Common myeloid progenitor, CD34-positive (primary cell): ENCODE results near the gene MECP2.
"Not testable (repeated sequence)": the region's sequence is repeated elsewhere in the genome, so short reads cannot be mapped to it uniquely, and the experiment has no call there.

Experiments
- CTCF ChIA-PET: fragments of 350-600 bp; sonication (Branson Sonifier 250); formaldehyde crosslinking; loops from one replicate; lab custom pipeline; 2021; ENCODE audit warnings: antibody characterized with exemption; lab: Charles Lee
- POLR2A ChIA-PET: fragments of 350-600 bp; sonication (Branson Sonifier 250); formaldehyde crosslinking; loops from one replicate; lab custom pipeline; 2021; ENCODE audit warnings: antibody characterized with exemption; lab: Charles Lee
- DNase-seq, 3 donors: peaks; one replicate each; pipeline versions ENCODE4 v3.0.0 to v3.0.0-alpha.2; 2013
- H3K27ac ChIP-seq, 2 experiments: 1 replicate in 1 of 2; 2 replicates in 1 of 2; pipeline ENCODE4 v1.7.0; 2013; ENCODE audit warnings: inconsistent platforms in 2 of 2, low read length in 2 of 2, mild to moderate bottlenecking in 2 of 2, low read depth in 1 of 2, moderate library complexity in 1 of 2; ENCODE audit not compliant: severe bottlenecking in 2 of 2, insufficient read depth in 1 of 2, poor library complexity in 1 of 2
- H3K27me3 ChIP-seq, 5 experiments: replicated peaks in 2 of 5; 1 replicate in 3 of 5; 2 replicates in 2 of 5; pipeline versions ENCODE4 v1.6.1 to v1.7.0; 2013; ENCODE audit warnings: low read length in 4 of 5, mild to moderate bottlenecking in 2 of 5, moderate library complexity in 2 of 5, inconsistent platforms in 1 of 5; ENCODE audit not compliant: insufficient read depth in 5 of 5, control insufficient read depth in 4 of 5
- H3K36me3 ChIP-seq, 4 experiments: 1 replicate in 2 of 4; 2 replicates in 2 of 4; pipeline versions ENCODE4 v1.6.1 to v1.7.0; 2013; ENCODE audit warnings: low read length in 3 of 4, control low read depth in 1 of 4, mild to moderate bottlenecking in 1 of 4; ENCODE audit not compliant: control insufficient read depth in 4 of 4, insufficient read depth in 4 of 4
- H3K4me1 ChIP-seq, 4 experiments: 1 replicate in 3 of 4; 2 replicates in 1 of 4; pipeline versions ENCODE4 v1.6.1 to v1.7.1; 2013; ENCODE audit warnings: low read length in 3 of 4, mild to moderate bottlenecking in 3 of 4, control low read depth in 1 of 4, inconsistent platforms in 1 of 4, moderate library complexity in 1 of 4; ENCODE audit not compliant: control insufficient read depth in 4 of 4, insufficient read depth in 4 of 4; ENCODE audit errors: control extremely low read depth in 1 of 4
- H3K4me3 ChIP-seq, 7 experiments: 1 replicate in 4 of 7; 2 replicates in 3 of 7; pipeline versions ENCODE4 v1.5.1 to v1.7.0; 2013; ENCODE audit warnings: mild to moderate bottlenecking in 7 of 7, low read length in 6 of 7, moderate library complexity in 6 of 7, inconsistent platforms in 2 of 7, low read depth in 2 of 7, control low read depth in 1 of 7; ENCODE audit not compliant: insufficient read depth in 4 of 7, control insufficient read depth in 1 of 7; ENCODE audit errors: extremely low read depth in 1 of 7
- H3K9me3 ChIP-seq, 5 experiments: 1 replicate in 4 of 5; 2 replicates in 1 of 5; pipeline versions ENCODE4 v1.6.1 to v1.7.1; 2013; ENCODE audit warnings: low read length in 4 of 5, mild to moderate bottlenecking in 2 of 5, inconsistent platforms in 1 of 5, low read depth in 1 of 5, moderate library complexity in 1 of 5; ENCODE audit not compliant: control insufficient read depth in 4 of 5, insufficient read depth in 2 of 5; ENCODE audit errors: control extremely low read depth in 1 of 5
- WGBS: methylation state at CpG from one replicate; pipeline ENCODE4 v1.1.5; 2013; ENCODE audit not compliant: insufficient coverage; 5-methylcytosine and 5-hydroxymethylcytosine counted together

The MECP2 gene

GRCh38 chrX:154004315-154004714, 93.2 kb downstream of the MECP2 start:
- Histone ChIP-seq H3K4me3 (no peak overlapping the region), H3K27me3 (peaks cover 0 to 9% (median 0%) of the 10 kb centered on the region in 5 experiments), H3K27ac (no peak overlapping the region), H3K9me3 (no peaks in the 10 kb centered on the region), H3K36me3 (peaks cover 0 to 4% (median 2%) of the 10 kb centered on the region in 4 experiments), H3K4me1 (peaks cover 2 to 36% (median 28%) of the 10 kb centered on the region in 4 experiments)
- WGBS: 92% methylated on average over 10 of the region's 11 CpGs
- no peak for DNase-seq
- CTCF ChIA-PET: interaction anchor here (3.6 kb wide), 1 partner anchor 9 kb away, joined by 26 read pairs; no protein-coding TSS in a partner anchor
- POLR2A ChIA-PET: no interaction called here

- H3K4me3 ChIP-seq: peak overlapping the region in 3 of 7 experiments; percentile 1 to 62 (median 46)
- peaks cover 3 to 38% (median 25%) of the 10 kb centered on the region in 4 experiments for H3K4me1 ChIP-seq
- H3K27ac ChIP-seq: peak overlapping the region; percentile 47 to 84
- ChIA-PET CTCF (interaction anchor here (1.5 to 3.6 kb wide), 2 partner anchors 11 to 29 kb away, joined by 3 to 26 read pairs; no protein-coding TSS in a partner anchor), POLR2A (interaction anchor here (0.6 to 2.2 kb wide), 3 partner anchors 11 to 31 kb away, joined by 3 to 7 read pairs (median 4); partner anchors contain the start of gene HCFC1)
- no peaks in the 10 kb centered on the region for H3K9me3 ChIP-seq
- 42% methylated on average over 16 of the region's 17 CpGs for WGBS
- DNase-seq: peak; percentile 81 to 91 (median 90)
- peaks cover 0 to 9% (median 0%) of the 10 kb centered on the region in 5 experiments for H3K27me3 ChIP-seq
- peaks cover 0 to 4% (median under 1%) of the 10 kb centered on the region in 4 experiments for H3K36me3 ChIP-seq
These were observed 95.2 kb downstream of the MECP2 start for GRCh38 chrX:154002215-154002719.

DNA sequence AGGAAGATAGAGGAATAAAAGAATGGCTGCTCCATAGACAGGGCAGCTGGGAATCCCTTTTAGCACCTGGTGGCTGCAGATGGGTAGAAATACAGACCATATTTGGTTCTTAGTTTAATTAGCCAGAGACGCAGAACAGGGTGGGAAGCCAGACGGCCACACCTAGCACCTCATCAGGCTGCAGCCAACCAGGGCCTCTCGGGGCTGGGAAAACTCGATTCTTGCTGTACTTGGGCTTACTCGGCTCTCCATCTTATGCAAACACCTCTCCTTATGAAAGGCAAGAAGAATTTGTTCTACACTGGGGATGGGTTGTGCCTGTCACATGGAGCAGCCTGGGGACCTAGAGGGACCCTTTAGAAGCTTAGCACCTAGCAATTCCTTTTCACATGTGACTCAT, 97.5 kb downstream of the MECP2 start:
- H3K4me3 ChIP-seq: no peak overlapping the region
- DNase-seq: no peak
- peaks cover 3 to 38% (median 25%) of the 10 kb centered on the region in 4 experiments for H3K4me1 ChIP-seq
- H3K27me3 ChIP-seq: peaks cover 0 to 3% (median 0%) of the 10 kb centered on the region in 5 experiments
- ChIA-PET POLR2A (interaction anchor here (0.6 to 0.7 kb wide), 3 partner anchors 14 to 417 kb away, joined by 3 to 5 read pairs (median 4); no protein-coding TSS in a partner anchor), CTCF (interaction anchor here (0.7 to 1.8 kb wide), 3 partner anchors 10 to 1129 kb away, joined by 3 to 6 read pairs (median 3); no protein-coding TSS in a partner anchor)
- no peaks in the 10 kb centered on the region for H3K36me3 ChIP-seq
- 88% methylated on average over 5 of the region's 5 CpGs for WGBS
- no peak overlapping the region for H3K27ac ChIP-seq
- no peaks in the 10 kb centered on the region for H3K9me3 ChIP-seq

DNA sequence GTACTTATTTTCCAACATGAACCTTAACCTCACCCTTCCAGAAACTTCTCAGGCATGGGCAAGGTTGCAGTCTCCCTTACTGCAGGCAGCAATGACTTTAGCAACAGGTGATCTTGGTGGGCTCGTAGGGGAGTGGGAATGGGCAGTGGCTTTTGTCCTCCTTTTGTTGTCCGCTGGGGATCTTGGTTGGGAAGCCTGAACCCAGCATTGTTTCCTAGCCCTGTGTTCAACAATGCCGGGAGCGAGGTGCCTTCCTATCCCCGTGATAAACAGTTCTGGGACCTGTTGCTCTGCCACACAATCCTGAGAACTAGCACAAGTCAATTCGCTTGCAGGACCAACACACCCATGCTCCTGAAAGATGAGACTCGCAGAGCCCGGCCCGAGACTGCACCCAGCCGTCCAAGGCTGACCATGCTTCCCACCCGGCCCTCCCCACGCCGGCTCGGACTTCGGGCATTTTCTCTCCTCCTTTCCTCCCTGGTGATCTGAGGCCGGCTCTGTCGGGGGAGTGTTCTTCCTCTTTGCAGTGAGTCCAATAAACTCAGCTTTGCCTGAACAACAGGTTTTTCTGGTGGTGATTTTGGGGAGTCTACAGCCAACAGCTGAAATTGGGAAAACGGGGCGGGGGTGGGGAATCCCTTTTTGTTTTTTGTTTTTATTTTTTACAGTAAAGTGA, 98.0 kb downstream of the MECP2 start:
- Histone ChIP-seq H3K27me3 (peaks cover 0 to 3% (median 0%) of the 10 kb centered on the region in 5 experiments), H3K36me3 (no peaks in the 10 kb centered on the region), H3K9me3 (no peaks in the 10 kb centered on the region), H3K4me1 (peaks cover 3 to 38% (median 25%) of the 10 kb centered on the region in 4 experiments), H3K4me3 (peak overlapping the region in 1 of 7 experiments; percentile 28), H3K27ac (no peak overlapping the region)
- ChIA-PET CTCF (interaction anchor here (0.7 to 1.8 kb wide), 2 partner anchors 14 to 1128 kb away, joined by 3 to 6 read pairs; no protein-coding TSS in a partner anchor), POLR2A (interaction anchor here (0.6 to 0.7 kb wide), 3 partner anchors 15 to 418 kb away, joined by 3 to 5 read pairs (median 4); no protein-coding TSS in a partner anchor)
- WGBS: 86% methylated on average over 10 of the region's 19 CpGs
- no peak for DNase-seq

- DNase-seq: no peak
- H3K9me3 ChIP-seq: no peaks in the 10 kb centered on the region
- 97% methylated on average over 6 of the region's 8 CpGs for WGBS
- H3K27me3 ChIP-seq: peaks cover 0 to 3% (median 0%) of the 10 kb centered on the region in 5 experiments
- H3K4me3 ChIP-seq: no peak overlapping the region
- H3K27ac ChIP-seq: no peak overlapping the region
- no peaks in the 10 kb centered on the region for H3K36me3 ChIP-seq
- H3K4me1 ChIP-seq: peaks cover 3 to 13% (median 8%) of the 10 kb centered on the region in 4 experiments
- CTCF ChIA-PET: interaction anchor here (1.1 kb wide), 1 partner anchor 17 kb away, joined by 3 read pairs; no protein-coding TSS in a partner anchor
- POLR2A ChIA-PET: no interaction called here
These were observed 102.0 kb downstream of the MECP2 start for GRCh38 chrX:153995504-153995903.

- H3K27ac ChIP-seq, DNase-seq, POLR2A ChIA-PET, H3K36me3 ChIP-seq, CTCF ChIA-PET, H3K4me1 ChIP-seq, H3K4me3 ChIP-seq, H3K27me3 ChIP-seq, H3K9me3 ChIP-seq: not testable (repeated sequence)
- no CpG with 5 or more reads among the region's 5 CpGs for WGBS
These were observed 103.1 kb downstream of the MECP2 start for GRCh38 chrX:153994398-153994797.
